ENCODE results near the gene SERINC5. TPM values are rescaled to one million over a fixed set of nuclear protein-coding genes. Genes with fewer than 3 reads are reported as not detected.

SERINC5 gene
- total and polyA plus RNA-seq, 2 of the 4 experiments (the other 2 are of a cell fraction) = 5.0 to 8.1 TPM

DNA sequence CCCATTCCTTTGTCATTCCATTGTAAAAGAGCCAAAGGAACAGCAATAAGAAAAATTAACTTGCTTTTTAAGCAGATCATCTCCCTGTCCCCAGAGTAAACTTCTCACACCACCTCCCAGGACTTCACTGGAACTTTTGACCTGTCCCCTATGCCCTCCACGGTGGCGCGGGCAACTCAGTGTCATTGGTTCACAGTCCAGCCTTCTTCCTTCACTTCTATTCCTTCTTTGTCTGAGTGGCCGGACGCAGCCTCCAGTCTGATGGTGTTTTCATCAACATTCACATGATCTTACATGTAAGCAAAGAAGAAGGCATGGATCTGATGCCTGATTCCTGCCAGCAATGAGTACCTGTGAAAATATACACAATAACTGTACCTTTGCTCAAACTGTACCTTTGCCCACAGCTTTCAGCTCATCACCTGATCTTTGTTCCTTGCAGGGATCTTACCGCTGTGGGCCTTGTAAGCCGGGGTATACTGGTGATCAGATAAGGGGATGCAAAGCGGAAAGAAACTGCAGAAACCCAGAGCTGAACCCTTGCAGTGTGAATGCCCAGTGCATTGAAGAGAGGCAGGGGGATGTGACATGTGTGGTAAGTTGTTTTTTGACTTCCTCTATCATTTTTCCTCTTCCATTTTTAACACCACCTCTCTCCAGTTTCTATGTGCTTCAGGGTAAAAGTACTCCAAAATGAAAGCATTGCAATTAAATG is 188.2 kb downstream of the SERINC5 start:
- H3K18ac ChIP-seq (ENCODE audit: low read depth, low read length) = no peak overlapping the region
- H2AK9ac ChIP-seq (replicated peaks; ENCODE audit: low read depth, low read length, poor library complexity) = peak overlapping the region; percentile 34
- in situ Hi-C loops (cut with MboI; ENCODE audit: low sequenced_read_pairs) = no loop called here
- TF ChIP-seq MAFK (IDR thresholded peaks at IDR 0.05; ENCODE audit: low read depth, low read length) (no peak), RFX5 (IDR thresholded peaks at IDR 0.05; ENCODE audit: low read depth, low read length) (no peak), CTCF (conservative IDR thresholded peaks at IDR 0.05; ENCODE audit: low read depth, low read length) (no peak), RAD21 (IDR thresholded peaks at IDR 0.05; ENCODE audit: low read length) (no peak), MXI1 (IDR thresholded peaks at IDR 0.05; ENCODE audit: borderline replicate concordance, low read depth, low read length) (no peak), NFE2L2 (IDR thresholded peaks at IDR 0.05; ENCODE audit: low read depth, low read length) (no peak), FOS (IDR thresholded peaks at IDR 0.05; ENCODE audit: low read depth, low read length) (no peak), CHD1 (IDR thresholded peaks at IDR 0.05; ENCODE audit: low read depth, low read length) (no peak), SMC3 (IDR thresholded peaks at IDR 0.05; ENCODE audit: low read depth, low read length) (no peak), RCOR1 (IDR thresholded peaks at IDR 0.05; ENCODE audit: insufficient replicate concordance, low read length) (no peak), POLR2A (IDR thresholded peaks at IDR 0.05; ENCODE audit: low read depth, low read length) (no peak), MAZ (IDR thresholded peaks at IDR 0.05; ENCODE audit: borderline replicate concordance, low read depth, low read length) (no peak)
- TF ChIP-seq, protein P1, sequence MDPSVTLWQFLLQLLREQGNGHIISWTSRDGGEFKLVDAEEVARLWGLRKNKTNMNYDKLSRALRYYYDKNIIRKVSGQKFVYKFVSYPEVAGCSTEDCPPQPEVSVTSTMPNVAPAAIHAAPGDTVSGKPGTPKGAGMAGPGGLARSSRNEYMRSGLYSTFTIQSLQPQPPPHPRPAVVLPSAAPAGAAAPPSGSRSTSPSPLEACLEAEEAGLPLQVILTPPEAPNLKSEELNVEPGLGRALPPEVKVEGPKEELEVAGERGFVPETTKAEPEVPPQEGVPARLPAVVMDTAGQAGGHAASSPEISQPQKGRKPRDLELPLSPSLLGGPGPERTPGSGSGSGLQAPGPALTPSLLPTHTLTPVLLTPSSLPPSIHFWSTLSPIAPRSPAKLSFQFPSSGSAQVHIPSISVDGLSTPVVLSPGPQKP (IDR thresholded peaks at IDR 0.05; ENCODE audit: borderline replicate concordance, low read depth, low read length) = no peak
- H2BK15ac ChIP-seq (ENCODE audit: low read depth, low read length) = no peak overlapping the region
- H3K56ac ChIP-seq (ENCODE audit: extremely low read depth, insufficient read depth, low read length) = no peak overlapping the region
- no peak overlapping the region for H3K4me3 ChIP-seq (ENCODE audit: insufficient read depth, low read depth, low read length)
- H2AFZ ChIP-seq (replicated peaks; ENCODE audit: low read length, poor library complexity) = no peak overlapping the region
- no peaks in the 10 kb centered on the region for H4K20me1 ChIP-seq (ENCODE audit: insufficient read depth, low read length)
- POLR2A ChIA-PET (ENCODE audit: unreplicated experiment) = no interaction called here
- no peak overlapping the region for H3K23ac ChIP-seq (ENCODE audit: low read depth, low read length)
- no peak overlapping the region for H3K4ac ChIP-seq (ENCODE audit: low read depth, low read length)
- H4K5ac ChIP-seq (ENCODE audit: low read depth, low read length) = no peak overlapping the region
- WGBS, 2 experiments (ENCODE audit: extremely low coverage in 2 of 2, insufficient read length in 1 of 2) = 78% methylated on average over 5 of the region's 8 CpGs; no CpG with 5 or more reads in 1 of the 2 experiments
- no peak overlapping the region for H2BK5ac ChIP-seq (ENCODE audit: low read depth, low read length, poor library complexity, severe bottlenecking)
- no peak overlapping the region for H4K8ac ChIP-seq (ENCODE audit: low read depth in 2 of 2, low read length in 2 of 2)
- no peak overlapping the region for H2BK120ac ChIP-seq (ENCODE audit: low read depth, low read length)
- ATAC-seq (ENCODE audit: low read depth) = no peak
- peaks cover 2% of the 10 kb centered on the region; the same call in 1 of the 2 replicates for H3K4me1 ChIP-seq (ENCODE audit: control insufficient read depth, insufficient read depth, low read length)
- H3K27ac ChIP-seq (ENCODE audit: insufficient read depth, low read length) = no peak overlapping the region
- H3K27me3 ChIP-seq (ENCODE audit: control insufficient read depth, insufficient read depth, low read length) = peaks cover 4% of the 10 kb centered on the region; the same call in 1 of the 2 replicates
- dilution Hi-C loops (cut with HindIII; ENCODE audit: low sequenced_read_pairs, unreplicated experiment) = no loop called here
- no peak for DNase-seq
- CTCF ChIA-PET = interaction anchor here (1.0 kb wide), 1 partner anchor 16 kb away, joined by 3 read pairs; no protein-coding TSS in a partner anchor
- no peak overlapping the region for H4K91ac ChIP-seq (ENCODE audit: insufficient read depth, low read depth, low read length)
- no peaks in the 10 kb centered on the region for H3K9me1 ChIP-seq (ENCODE audit: insufficient read depth, low read length)
- H2BK20ac ChIP-seq (ENCODE audit: low read depth, low read length) = no peak overlapping the region
- intact Hi-C loops (cut with micrococcal nuclease) = no loop called here
- no peaks in the 10 kb centered on the region for H3K79me1 ChIP-seq (ENCODE audit: low read depth in 1 of 2, low read length in 2 of 2)
- H3K9me3 ChIP-seq (ENCODE audit: control insufficient read depth, insufficient read depth, low read length) = no peaks in the 10 kb centered on the region
- H3K9ac ChIP-seq (ENCODE audit: low read depth, low read length) = no peak overlapping the region
- H3K14ac ChIP-seq (replicated peaks; ENCODE audit: low read depth, low read length) = no peak overlapping the region
- no peak overlapping the region for H2AK5ac ChIP-seq (ENCODE audit: low read depth, low read length)
- no TSS peak for BruUV-seq (replicated peaks)
- H3K4me2 ChIP-seq (ENCODE audit: low read depth, low read length) = no peak overlapping the region
- no peaks in the 10 kb centered on the region for H3K36me3 ChIP-seq (ENCODE audit: control insufficient read depth, insufficient read depth, low read length)
